ENCODE measurements around the gene ZNF335.
A peak's percentile ranks its signal among the peaks of the same experiment; 100 is the strongest.
"Not testable (repeated sequence)": the region's sequence is repeated elsewhere in the genome, so short reads cannot be mapped to it uniquely, and the experiment has no call there.

The ZNF335 gene

DNA sequence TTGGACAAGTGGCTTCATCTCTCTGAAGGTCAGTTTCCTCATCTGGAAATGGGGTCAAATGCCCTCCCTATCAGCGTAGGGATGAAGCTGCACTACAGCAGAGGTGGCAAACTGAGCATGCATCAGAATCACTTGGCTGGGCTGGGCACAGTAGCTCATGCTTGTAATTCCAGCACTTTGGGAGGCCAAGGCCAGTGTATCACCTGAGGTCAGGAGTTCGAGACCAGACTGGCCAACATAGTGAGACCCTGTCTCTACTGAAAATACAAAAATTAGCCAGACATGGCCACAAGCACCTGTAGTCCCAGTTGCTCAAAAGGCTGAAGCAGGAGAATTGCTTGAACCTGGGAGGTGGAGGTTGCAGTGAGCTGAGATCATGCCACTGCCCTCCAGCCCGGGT is 30.0 kb upstream of the ZNF335 start:
- DNase-seq (ENCODE audit: low spot score), result no peak

DNA sequence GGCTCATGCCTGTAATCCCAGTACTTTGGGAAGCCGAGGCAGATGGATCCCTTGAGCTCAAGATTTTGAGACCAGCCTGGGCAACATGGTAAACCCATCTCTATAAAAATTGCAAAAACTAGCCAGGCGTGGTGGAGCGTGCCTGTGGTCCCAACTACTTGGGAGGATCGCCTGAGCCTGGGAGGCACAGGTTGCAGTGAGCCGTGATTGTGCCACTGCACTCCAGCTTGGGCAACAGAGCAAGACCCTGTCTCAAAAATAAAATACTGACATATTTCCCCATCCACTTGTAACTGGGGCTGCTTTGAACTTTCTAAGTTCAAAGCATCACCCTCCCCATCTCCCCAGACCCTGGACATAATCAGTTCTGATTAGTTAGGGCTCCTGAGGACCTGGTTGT is 29.5 kb upstream of the ZNF335 start:
- no peak for DNase-seq (ENCODE audit: low spot score)

- DNase-seq (ENCODE audit: low spot score), result no peak
Observed at GRCh38 chr20:46000262-46000996, 28.4 kb upstream of the ZNF335 start.

DNA sequence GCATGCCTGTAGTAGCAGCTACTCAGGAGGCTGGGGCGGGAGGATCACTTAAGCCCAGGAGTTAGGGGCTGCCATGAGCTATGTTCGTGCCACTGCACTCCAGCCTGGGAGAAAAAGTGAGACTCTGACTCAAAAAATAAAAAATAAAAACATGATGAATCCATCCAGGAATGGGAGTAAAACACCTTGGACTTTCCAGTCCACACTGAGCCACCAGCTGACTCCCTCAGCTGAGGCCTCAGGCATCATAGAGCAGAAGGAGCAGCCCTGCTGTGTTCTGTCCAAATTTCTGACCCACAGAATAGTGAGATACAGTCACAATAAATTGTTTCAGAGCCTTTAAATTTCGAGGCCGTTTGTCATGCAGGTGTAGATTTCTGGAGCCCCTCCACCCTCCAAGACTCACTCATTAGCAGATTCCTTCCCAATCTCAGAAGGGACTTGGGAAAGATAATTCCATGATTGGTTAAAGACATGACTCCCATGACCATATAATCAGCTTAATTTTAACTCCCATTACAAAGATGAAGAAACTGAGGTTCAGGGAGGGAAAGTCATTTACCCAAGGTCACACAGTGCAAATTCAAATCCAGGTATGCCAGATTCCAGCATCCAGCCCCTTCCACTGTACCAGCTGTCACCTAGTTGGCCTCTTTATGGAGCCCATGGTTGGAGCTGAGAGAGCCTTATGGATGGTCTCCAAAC is 27.7 kb upstream of the ZNF335 start:
- DNase-seq (ENCODE audit: low spot score), result no peak

DNA sequence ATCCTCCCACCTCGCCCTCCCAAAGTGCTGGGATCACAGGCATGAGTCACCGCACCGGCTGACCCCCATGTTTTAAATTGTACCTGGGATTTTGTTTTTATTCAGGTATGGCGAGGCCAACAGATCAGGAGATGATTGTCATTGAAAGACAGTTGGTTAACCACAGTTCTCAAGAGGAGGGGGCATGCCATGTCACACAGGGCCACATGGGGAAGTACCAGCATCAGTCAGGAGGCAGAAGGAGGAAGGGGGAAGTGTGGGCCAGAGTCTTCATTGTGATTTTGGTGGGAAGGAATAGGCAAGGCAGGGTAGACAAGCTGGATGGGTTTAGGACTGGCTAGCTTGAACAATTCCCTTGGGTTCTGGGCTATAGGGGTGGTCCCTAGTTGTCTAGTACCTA is 26.8 kb upstream of the ZNF335 start:
- DNase-seq (ENCODE audit: low spot score), result no peak

DNA sequence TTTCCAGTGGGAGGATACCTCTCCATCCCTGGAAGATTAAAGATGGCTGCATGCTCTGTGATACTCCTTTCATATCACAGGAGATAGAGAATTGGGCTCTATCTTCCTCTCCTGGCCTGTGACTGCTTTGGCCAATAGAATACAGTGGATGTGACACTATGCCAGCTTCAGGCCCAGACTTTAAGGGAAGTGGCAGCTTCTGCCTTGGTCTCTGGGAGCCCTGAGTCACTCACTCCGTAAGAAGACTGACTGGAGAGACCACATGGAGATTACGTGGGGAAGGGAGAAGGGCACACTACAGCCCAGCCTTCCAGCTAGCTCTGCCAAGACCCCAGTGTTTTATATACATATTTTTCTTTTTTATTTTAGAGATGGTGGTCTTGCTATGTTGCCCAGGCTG is 26.3 kb upstream of the ZNF335 start:
- no peak for DNase-seq (ENCODE audit: low spot score)

GRCh38 chr20:45997187-45997586 is 25.2 kb upstream of the ZNF335 start:
- DNase-seq (ENCODE audit: low spot score), result no peak

DNA sequence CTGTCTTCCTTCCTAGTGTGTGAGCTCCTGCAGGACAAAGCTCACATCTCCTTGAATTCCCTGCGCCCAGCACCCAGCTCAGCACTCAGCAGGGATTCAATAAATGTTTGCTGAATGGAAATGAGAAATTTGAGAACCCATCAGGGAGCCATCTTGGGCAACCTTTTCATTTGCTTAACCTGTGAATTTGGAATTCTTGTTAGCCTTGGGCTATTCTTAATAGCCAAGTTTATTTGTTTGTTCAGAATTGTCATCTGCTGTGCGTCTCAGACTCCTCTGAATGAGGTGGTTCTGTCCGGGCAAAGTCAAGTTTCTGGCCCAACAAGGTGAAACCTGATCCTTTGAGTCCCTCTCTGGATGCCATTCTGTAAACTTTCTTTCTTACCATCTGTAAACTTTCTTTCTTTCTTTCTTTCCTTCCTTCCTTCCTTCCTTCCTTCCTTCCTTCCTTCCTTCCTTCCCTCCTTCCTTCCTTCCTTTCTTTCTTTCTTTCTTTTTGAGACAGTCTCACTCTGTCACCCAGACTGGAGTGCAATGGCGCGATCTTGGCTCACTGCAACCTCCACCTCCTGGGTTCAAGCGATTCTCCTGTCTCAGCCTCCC is 23.6 kb upstream of the ZNF335 start:
- not testable (repeated sequence) for DNase-seq (ENCODE audit: low spot score)

- DNase-seq (ENCODE audit: low spot score), result no peak
Observed at GRCh38 chr20:45994761-45995493, 22.9 kb upstream of the ZNF335 start.

DNA sequence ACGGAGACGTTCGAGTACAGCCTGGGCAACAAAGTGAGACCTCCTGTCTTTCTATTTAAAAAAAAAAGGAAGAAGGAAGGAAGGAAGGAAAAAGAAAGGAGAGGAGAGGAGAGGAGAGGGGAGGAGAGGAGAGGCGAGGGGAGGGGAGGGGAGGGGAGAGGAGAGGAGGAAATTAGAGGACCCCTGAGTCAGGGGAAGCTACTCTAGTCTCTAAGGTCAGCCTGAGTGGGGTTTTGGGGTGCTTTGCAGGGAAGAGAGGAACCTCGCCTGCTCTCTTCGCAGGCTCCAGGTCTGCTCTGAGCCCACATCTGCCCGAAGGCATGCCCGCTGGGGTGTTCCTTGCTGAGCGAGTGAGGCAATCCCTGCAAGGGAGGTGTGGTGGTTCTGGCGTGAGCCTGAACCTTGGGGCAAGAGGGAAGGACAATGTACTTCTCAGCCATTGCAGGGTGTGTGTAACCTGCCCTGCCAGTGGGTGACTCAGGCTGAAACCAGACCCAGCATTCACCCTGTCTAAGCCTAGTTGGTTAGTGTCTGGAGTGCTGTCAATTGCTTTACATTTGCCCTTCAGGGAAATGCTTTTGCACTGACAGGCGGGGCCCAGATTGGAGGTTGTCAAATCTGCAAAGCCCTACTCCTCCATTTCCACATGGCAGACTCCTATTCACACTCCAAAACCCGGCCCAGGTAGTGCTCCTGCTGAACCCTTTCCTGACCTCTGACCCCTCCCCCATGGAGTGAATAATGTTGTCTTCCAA is 21.4 kb upstream of the ZNF335 start:
- peak; percentile 69 for DNase-seq (ENCODE audit: low spot score)

DNA sequence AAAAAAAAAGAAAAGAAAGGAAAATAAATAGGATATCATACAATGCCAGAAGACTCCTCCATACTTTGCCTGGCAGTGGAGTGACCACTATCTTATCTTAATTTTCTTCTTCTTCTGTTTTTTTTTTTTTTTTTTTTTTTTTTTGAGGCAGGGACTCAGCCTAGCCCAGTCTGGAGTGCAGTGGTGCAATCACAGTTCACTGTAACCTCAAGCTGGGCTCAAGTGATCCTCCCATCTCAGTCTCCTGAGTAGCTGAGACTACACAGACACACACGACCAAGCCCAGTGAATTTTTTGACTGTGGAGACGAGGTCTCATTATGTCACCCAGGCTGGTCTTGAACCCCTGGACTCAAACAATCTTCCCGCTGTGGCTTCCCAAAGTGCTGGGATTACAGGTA is 19.6 kb upstream of the ZNF335 start:
- no peak for DNase-seq (ENCODE audit: low spot score)

GRCh38 chr20:45988830-45989229 is 16.8 kb upstream of the ZNF335 start:
- DNase-seq (ENCODE audit: low spot score), result not testable (repeated sequence)

DNA sequence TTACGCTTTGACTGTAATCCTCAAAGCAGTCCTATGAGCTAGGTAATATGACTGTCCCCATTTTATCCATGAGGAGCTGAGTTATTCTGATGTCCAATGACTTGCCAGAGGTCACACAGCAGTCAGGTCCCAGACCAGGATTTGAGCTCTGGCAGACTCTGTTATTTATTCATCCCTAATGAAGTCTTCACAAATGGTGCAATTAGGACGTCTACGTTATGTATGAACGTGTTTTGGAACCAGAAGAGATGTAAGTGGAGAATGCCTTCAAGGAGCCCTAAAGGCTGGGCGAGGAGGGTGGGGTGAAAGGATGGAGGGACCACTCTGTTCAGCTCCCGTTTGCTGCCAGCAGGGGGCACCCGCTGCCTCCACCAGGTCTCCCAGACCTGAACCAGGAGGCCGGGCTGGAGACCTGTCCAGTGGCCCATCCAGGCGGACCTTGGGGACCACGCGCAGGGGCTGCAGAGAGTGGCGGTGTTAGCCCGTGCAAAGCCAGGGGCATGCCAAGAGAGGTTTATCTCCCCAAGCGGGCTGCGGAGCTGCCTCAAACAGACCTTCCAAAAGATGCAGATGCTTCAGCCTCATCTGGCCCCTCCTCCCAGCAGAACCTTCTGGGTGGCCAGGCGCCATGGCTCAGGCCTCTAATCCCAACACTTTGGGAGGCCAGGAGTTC is 15.2 kb upstream of the ZNF335 start:
- DNase-seq (ENCODE audit: low spot score), result peak; percentile 92

GRCh38 chr20:45985573-45985972 is 13.6 kb upstream of the ZNF335 start:
- DNase-seq (ENCODE audit: low spot score), result no peak

DNA sequence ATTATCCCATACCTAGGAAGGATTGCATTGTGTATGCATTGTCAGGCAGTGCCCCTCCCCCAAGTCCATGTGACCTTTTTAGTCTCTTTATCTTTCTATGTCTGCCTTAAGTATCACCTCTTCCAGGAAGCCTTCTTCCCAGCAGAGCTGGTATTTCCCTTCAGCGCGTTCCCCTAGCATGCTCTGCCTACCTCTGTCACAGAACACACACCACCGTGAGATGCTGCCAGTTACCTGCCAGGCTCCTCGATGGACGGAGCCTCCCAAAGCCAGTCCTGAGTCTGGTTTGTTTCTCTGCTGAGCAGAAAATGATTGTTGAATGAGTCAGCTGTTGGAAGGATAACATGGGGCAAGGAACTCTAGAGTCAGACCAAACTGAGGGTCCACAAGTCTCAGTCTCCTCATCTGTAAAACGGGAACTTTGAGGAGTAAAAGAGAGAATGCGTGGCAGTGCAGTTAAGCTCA is 11.3 kb upstream of the ZNF335 start:
- no peak for DNase-seq (ENCODE audit: low spot score)

DNA sequence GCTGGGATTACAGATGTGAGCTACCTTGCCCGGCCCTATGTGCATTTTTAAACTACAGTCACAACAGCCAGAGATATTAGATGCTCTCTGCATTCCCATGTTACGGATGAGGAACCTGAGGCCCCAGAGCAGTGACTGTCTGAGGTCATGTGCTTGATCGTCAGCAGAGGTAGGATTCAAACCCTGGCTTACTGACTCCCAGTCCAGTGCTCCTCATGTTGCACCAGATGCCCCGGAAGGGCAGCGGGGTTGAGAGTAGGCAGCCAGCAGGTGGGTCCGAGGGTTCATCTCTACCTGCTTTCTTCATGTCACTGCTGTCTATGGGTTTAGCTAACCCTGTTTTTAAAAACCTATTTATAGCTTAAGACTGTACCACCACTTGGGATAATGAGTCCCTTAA is 9.3 kb upstream of the ZNF335 start:
- no peak for DNase-seq (ENCODE audit: low spot score)

DNA sequence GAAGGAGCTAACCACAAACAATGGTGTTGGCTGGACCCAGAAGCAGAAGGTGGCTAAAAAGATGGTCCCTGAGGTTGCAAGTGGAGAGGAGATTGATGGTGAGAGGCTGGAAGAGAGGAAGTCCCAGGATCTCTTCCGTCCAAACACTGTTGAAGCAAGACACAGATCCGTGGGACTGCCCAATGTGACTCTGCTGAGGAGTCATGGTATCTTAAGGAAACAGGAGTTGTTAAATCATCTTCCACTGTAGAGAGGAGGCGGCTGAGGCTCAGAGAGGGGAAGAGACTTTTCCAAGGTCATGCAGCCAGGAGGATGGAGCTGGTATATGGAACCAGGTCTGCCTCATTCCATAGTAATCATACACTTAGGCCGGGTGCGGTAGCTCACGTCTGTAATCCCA is 4.1 kb upstream of the ZNF335 start:
- DNase-seq (ENCODE audit: low spot score), result no peak

DNA sequence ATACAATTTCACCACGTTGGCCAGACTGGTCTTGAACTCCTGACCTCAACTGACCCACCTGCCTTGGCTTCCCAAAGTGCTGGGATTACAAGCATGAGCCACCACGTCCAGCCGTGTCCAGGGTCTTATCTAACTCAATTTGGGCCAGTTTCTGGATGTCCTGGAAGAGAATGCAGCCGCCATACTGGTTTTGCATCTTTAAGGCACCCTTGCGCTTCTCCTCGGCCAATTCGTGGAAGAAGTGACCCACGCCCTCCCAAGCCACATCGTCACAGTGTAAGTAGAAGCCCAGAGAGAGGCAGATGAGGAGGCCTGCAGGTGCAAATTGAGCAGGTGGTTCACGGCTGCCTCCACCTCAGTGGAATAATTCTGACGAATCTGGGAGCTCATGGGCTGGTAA is 3.7 kb upstream of the ZNF335 start:
- no peak for DNase-seq (ENCODE audit: low spot score)

DNA sequence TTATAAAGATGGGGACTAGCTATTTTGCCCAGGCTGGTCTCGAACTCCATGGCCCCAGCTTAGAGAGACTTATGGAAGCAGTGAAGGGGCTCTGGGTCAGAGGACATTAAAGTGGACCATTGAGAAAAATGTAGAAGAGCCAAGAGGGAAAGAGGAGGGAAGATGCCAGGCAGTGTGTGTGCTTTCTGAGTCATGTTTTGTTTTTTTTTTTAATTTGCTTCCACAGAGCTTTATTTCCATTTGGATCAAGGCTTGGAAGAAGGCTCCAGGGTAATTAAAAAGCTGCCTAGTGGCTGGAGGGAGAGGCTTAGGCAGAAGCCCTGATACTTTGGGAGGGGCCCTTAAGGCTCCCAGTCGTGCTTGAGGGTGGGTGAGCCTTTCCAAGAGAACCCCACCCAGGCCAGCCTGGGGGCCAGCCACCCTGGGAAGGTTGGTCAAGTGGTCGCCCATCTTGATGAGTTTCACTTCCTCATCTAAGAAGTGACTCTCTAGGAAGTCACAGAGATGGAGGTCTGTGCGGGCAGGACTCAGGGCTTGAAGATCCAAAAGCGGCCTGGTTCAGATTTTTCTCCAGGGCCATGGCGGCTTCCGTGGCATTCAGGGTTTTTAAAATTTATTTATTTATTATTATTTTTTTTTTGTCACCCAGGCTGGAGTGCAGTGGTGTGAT is 3.0 kb upstream of the ZNF335 start:
- no peak for DNase-seq (ENCODE audit: low spot score)

GRCh38 chr20:45972500-45973183 is 639 bp upstream of the ZNF335 start:
- DNase-seq (ENCODE audit: low spot score), result peak; percentile 99

Data from iPS-NIHi11 (cell line).